Measurements from ENCODE around the gene TGFA. TPM values are rescaled to one million over a fixed set of nuclear protein-coding genes. Genes with fewer than 3 reads are reported as not detected.

Gene TGFA
- total RNA-seq, 1 experiment from 2014 or later = 7.8 TPM

DNA sequence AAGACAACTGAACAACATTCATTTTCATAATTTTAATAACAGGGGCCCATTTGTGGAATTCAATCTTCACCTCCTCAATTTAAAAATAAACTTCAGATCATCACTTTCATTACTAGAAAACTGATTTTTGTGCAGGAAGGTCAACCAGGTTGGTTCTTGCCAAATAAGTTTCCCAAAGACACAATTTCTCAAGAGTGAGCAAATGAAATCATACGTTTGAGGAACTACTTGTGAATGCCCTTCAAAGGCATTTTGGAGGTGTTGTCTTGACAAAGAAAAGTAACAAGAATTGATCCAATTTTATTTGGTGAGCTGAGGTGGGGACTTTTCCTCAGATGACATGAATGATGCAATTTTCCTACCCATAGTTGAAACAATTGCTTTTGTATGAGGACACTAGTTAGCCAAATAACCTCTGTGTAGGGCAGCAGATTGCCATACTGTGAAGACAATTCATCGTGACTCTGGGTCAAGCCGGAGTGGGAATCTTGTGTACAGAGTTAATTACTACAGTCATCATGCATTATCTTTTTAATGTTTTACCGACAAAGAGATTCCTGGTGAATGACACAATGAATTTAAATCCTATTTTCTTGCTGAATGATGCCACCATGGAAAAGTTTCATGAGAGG is 121.8 kb downstream of the TGFA start:
- Histone ChIP-seq H3K27ac (no peak overlapping the region), H3K27me3 (no peaks in the 10 kb centered on the region), H3K36me3 (no peaks in the 10 kb centered on the region), H3K4me1 (no peaks in the 10 kb centered on the region), H3K4me3 (no peak overlapping the region), H3K9me3 (replicated peaks) (peaks cover 4% of the 10 kb centered on the region; the same call in 1 of the 2 replicates)
- no peak for DNase-seq

- Histone ChIP-seq H3K27ac (no peak overlapping the region), H3K4me3 (no peak overlapping the region), H3K36me3 (no peaks in the 10 kb centered on the region), H3K9me3 (replicated peaks) (peaks cover 4% of the 10 kb centered on the region; the same call in 1 of the 2 replicates), H3K4me1 (no peaks in the 10 kb centered on the region), H3K27me3 (no peaks in the 10 kb centered on the region)
- DNase-seq = no peak
These were observed 127.3 kb downstream of the TGFA start for GRCh38 chr2:70426341-70426740.

- Histone ChIP-seq H3K4me1 (no peaks in the 10 kb centered on the region), H3K9me3 (replicated peaks) (peaks cover 4% of the 10 kb centered on the region; the same call in 1 of the 2 replicates), H3K4me3 (no peak overlapping the region), H3K27ac (no peak overlapping the region), H3K27me3 (no peaks in the 10 kb centered on the region), H3K36me3 (no peaks in the 10 kb centered on the region)
- DNase-seq = no peak
These were observed 127.8 kb downstream of the TGFA start for GRCh38 chr2:70425682-70426301.

DNA sequence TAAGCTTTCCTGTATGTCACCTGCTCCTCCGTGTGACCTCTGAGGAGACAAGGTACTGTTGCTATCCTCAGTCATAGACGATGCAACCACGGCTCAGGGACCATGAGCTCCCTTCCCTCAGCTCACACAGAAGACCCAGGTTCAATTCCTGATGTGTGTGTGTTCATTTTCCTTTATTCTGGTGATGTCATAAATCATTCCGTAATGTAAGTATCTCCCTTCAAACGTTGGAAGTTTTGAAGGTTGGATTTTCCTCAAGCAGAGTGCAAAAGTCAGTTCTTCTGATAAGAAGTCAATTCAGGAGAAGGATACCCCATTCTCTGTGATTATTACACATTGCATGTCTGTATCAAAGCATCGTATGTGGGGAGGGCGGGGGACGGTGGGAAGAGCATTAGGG is 132.9 kb downstream of the TGFA start:
- DNase-seq = no peak
- no peak overlapping the region for H3K4me3 ChIP-seq

GRCh38 chr2:70420143-70420542 is 133.5 kb downstream of the TGFA start:
- Histone ChIP-seq H3K27me3 (peaks cover 4% of the 10 kb centered on the region; the same call in 1 of the 2 replicates), H3K4me3 (no peak overlapping the region), H3K4me1 (no peaks in the 10 kb centered on the region), H3K9me3 (replicated peaks) (no peaks in the 10 kb centered on the region), H3K36me3 (no peaks in the 10 kb centered on the region), H3K27ac (no peak overlapping the region)
- DNase-seq = no peak

More for the DNA sequence above, 132.9 kb downstream of the TGFA start:
- H3K4me1 ChIP-seq = no peaks in the 10 kb centered on the region
- no peak overlapping the region for H3K27ac ChIP-seq
- H3K9me3 ChIP-seq (replicated peaks) = no peaks in the 10 kb centered on the region
- H3K27me3 ChIP-seq = peaks cover 4% of the 10 kb centered on the region; the same call in 1 of the 2 replicates
- H3K36me3 ChIP-seq = no peaks in the 10 kb centered on the region

GRCh38 chr2:70418514-70418913 is 135.1 kb downstream of the TGFA start:
- DNase-seq = peak in 1 of 2 experiments; percentile 29
- Histone ChIP-seq H3K36me3 (no peaks in the 10 kb centered on the region), H3K27ac (no peak overlapping the region), H3K27me3 (peaks cover 6% of the 10 kb centered on the region; the same call in 1 of the 2 replicates), H3K9me3 (replicated peaks) (no peaks in the 10 kb centered on the region), H3K4me3 (no peak overlapping the region), H3K4me1 (no peaks in the 10 kb centered on the region)

DNA sequence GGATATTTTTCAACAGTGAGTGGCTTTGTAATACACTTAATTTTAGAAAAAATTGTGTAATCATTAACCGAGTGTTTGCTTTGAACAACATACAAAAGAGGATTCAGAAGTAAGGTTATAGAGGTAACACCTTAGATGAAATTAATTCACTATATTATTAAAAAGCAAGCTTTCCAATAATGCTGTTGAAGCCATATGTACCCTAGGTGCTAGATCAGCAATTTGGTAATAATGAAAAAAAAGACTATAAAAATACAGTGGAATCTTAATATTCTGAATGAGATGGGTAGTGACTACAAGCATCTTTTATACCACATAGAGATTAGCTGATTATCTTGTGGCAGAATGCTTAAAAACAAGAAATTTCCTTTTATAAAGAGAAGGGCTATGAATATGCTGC is 136.6 kb downstream of the TGFA start:
- Histone ChIP-seq H3K36me3 (no peaks in the 10 kb centered on the region), H3K27ac (no peak overlapping the region), H3K4me1 (no peaks in the 10 kb centered on the region), H3K4me3 (no peak overlapping the region), H3K27me3 (peaks cover 11% of the 10 kb centered on the region; the same call in 1 of the 2 replicates), H3K9me3 (replicated peaks) (no peaks in the 10 kb centered on the region)
- DNase-seq = no peak

- no peaks in the 10 kb centered on the region for H3K4me1 ChIP-seq
- no peak overlapping the region for H3K27ac ChIP-seq
- peaks cover 16% of the 10 kb centered on the region; the same call in 1 of the 2 replicates for H3K27me3 ChIP-seq
- no peak for DNase-seq
- H3K9me3 ChIP-seq (replicated peaks) = no peaks in the 10 kb centered on the region
- no peak overlapping the region for H3K4me3 ChIP-seq
- H3K36me3 ChIP-seq = no peaks in the 10 kb centered on the region
These were observed 141.1 kb downstream of the TGFA start for GRCh38 chr2:70412294-70413070.

DNA sequence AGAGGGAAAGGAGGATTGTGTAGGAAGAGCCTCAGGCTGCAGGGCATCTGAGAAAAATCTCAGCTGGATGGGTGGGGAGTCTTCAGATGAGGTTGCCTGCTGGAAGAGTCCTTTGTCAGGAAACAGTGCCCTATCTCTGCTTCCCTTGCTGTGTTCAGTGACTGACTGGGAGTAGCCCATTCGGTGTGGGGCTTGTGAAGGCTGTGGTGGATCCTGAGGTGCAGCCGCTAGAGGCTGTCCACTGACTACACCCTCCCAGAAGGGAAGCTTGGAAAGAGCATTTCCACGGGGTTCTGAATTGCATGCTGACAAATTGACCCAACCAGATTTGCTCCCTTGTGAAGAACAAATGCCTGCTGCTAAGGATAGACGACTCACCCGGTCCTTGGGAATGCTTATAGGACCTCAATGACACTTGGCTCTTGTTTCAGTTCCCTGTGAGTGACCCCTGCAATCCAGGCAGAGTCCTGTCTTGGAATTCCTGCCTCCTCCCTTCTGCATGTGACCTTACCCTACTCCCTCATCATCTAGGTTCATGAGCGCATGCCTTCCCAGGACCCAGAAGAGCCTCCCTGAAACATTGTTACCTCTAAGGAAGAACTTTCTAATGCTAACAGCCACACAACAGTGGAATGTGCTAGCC is 142.0 kb downstream of the TGFA start:
- H3K9me3 ChIP-seq (replicated peaks) = no peaks in the 10 kb centered on the region
- H3K36me3 ChIP-seq = no peaks in the 10 kb centered on the region
- no peak overlapping the region for H3K27ac ChIP-seq
- H3K4me3 ChIP-seq = no peak overlapping the region
- peaks cover 14% of the 10 kb centered on the region; the same call in 1 of the 2 replicates for H3K27me3 ChIP-seq
- no peaks in the 10 kb centered on the region for H3K4me1 ChIP-seq
- DNase-seq = no peak

- H3K36me3 ChIP-seq = no peaks in the 10 kb centered on the region
These were observed 150.2 kb downstream of the TGFA start for GRCh38 chr2:70403267-70404053.

GRCh38 chr2:70400539-70400938 is 153.1 kb downstream of the TGFA start:
- Histone ChIP-seq H3K27ac (no peak overlapping the region), H3K4me3 (no peak overlapping the region), H3K27me3 (no peaks in the 10 kb centered on the region), H3K4me1 (peaks cover 15% of the 10 kb centered on the region), H3K9me3 (replicated peaks) (no peaks in the 10 kb centered on the region), H3K36me3 (no peaks in the 10 kb centered on the region)
- no peak for DNase-seq

More at GRCh38 chr2:70403267-70404053, 150.2 kb downstream of the TGFA start:
- H3K27ac ChIP-seq = peak overlapping the region; percentile 59
- peak overlapping the region; percentile 17 for H3K4me3 ChIP-seq
- H3K4me1 ChIP-seq = peaks cover 15% of the 10 kb centered on the region
- DNase-seq = peak; percentile 93 to 95
- no peaks in the 10 kb centered on the region for H3K9me3 ChIP-seq (replicated peaks)
- no peaks in the 10 kb centered on the region for H3K27me3 ChIP-seq

DNA sequence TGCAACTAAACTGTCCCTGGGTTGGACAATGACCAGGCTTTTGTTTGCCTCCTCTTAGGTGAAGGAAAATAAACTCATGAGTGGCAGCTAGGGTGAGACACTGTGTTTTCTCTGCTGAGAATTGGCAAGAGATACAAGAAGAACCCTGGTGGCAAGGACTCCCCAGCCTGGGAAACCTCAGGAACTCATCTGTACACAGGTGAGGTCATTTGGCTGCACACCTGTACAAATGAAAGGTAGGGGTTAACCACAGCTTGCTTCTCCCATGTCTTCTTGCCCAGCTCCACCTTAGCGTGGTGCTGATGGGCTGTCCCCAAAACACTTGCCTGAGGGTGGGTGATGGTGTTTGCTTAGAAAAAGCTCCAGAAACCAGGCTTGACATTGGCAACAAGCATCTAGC is 154.6 kb downstream of the TGFA start:
- Histone ChIP-seq H3K4me1 (peaks cover 11% of the 10 kb centered on the region), H3K9me3 (replicated peaks) (no peaks in the 10 kb centered on the region; the same call in 1 of the 2 replicates), H3K4me3 (no peak overlapping the region), H3K27ac (no peak overlapping the region), H3K36me3 (no peaks in the 10 kb centered on the region), H3K27me3 (no peaks in the 10 kb centered on the region)
- DNase-seq = no peak
